ENCODE results near the gene PTPRN2.

Gene PTPRN2

GRCh38 chr7:157635148-157635500 is 952.5 kb downstream of the PTPRN2 start:
- no peak for DNase-seq

GRCh38 chr7:157634401-157635147 is 953.0 kb downstream of the PTPRN2 start:
- no peak for DNase-seq

- no peak for DNase-seq
These were observed 954.0 kb downstream of the PTPRN2 start for GRCh38 chr7:157633465-157634185.

GRCh38 chr7:157630301-157630853 is 957.2 kb downstream of the PTPRN2 start:
- no peak for DNase-seq

- no peak for DNase-seq
These were observed 959.2 kb downstream of the PTPRN2 start for GRCh38 chr7:157628456-157628855.

- no peak for DNase-seq
These were observed 960.0 kb downstream of the PTPRN2 start for GRCh38 chr7:157627646-157628045.

- no peak for DNase-seq
These were observed 960.6 kb downstream of the PTPRN2 start for GRCh38 chr7:157627033-157627432.

- no peak for DNase-seq
These were observed 961.5 kb downstream of the PTPRN2 start for GRCh38 chr7:157625973-157626742.

GRCh38 chr7:157623556-157623955 is 964.1 kb downstream of the PTPRN2 start:
- DNase-seq = no peak

GRCh38 chr7:157622408-157623205 is 965.0 kb downstream of the PTPRN2 start:
- DNase-seq = no peak

GRCh38 chr7:157622000-157622399 is 965.6 kb downstream of the PTPRN2 start:
- DNase-seq = no peak

GRCh38 chr7:157621131-157621681 is 966.4 kb downstream of the PTPRN2 start:
- DNase-seq = no peak

- DNase-seq = no peak
These were observed 967.0 kb downstream of the PTPRN2 start for GRCh38 chr7:157620616-157621015.

GRCh38 chr7:157619753-157620525 is 967.7 kb downstream of the PTPRN2 start:
- no peak for DNase-seq

GRCh38 chr7:157618823-157619606 is 968.6 kb downstream of the PTPRN2 start:
- no peak for DNase-seq

GRCh38 chr7:157618091-157618726 is 969.4 kb downstream of the PTPRN2 start:
- DNase-seq = no peak

- DNase-seq = no peak
These were observed 970.2 kb downstream of the PTPRN2 start for GRCh38 chr7:157617401-157617800.

- no peak for DNase-seq
These were observed 970.7 kb downstream of the PTPRN2 start for GRCh38 chr7:157616931-157617330.

- DNase-seq = no peak
These were observed 971.2 kb downstream of the PTPRN2 start for GRCh38 chr7:157616426-157616825.

- DNase-seq = no peak
These were observed 971.8 kb downstream of the PTPRN2 start for GRCh38 chr7:157615852-157616251.

Measured in NCI-H510A (cell line).